HG02884 (cell line): ENCODE data around the gene ERFE.

Experiments
- ATAC-seq: cut with Tn5 transposase; IDR thresholded peaks from one replicate; pipeline ENCODE4 v1.9.1; 2021; ENCODE audit warnings: mild to moderate bottlenecking, moderate library complexity; ENCODE audit not compliant: unreplicated experiment

ERFE gene

GRCh38 chr2:238203094-238203972 lies 44.6 kb downstream of the ERFE start, which contains the start of gene ILKAP:
Gene ILKAP, minus strand, starts transcription at chr2:238203695. Its CDS starts 142 bp downstream, at chr2:238203553.
- ATAC-seq, result peak; percentile 95

GRCh38 chr2:238203973-238204683 lies 45.4 kb downstream of the ERFE start:
- ATAC-seq, result peak; percentile 12

GRCh38 chr2:238207006-238207405 lies 48.2 kb downstream of the ERFE start:
- ATAC-seq, result no peak

- ATAC-seq, result no peak
Measured at GRCh38 chr2:238216651-238217184, 57.9 kb downstream of the ERFE start.
